ENCODE results near the gene PTAFR. TPM values are rescaled to one million over a fixed set of nuclear protein-coding genes. Genes with fewer than 3 reads are reported as not detected.

The PTAFR gene
- total RNA-seq, 5 donors from 2014 or later (not counting 1 experiment from before 2014, with no cell fraction given) = 0.37 to 3.8 (median 0.95) TPM

DNA sequence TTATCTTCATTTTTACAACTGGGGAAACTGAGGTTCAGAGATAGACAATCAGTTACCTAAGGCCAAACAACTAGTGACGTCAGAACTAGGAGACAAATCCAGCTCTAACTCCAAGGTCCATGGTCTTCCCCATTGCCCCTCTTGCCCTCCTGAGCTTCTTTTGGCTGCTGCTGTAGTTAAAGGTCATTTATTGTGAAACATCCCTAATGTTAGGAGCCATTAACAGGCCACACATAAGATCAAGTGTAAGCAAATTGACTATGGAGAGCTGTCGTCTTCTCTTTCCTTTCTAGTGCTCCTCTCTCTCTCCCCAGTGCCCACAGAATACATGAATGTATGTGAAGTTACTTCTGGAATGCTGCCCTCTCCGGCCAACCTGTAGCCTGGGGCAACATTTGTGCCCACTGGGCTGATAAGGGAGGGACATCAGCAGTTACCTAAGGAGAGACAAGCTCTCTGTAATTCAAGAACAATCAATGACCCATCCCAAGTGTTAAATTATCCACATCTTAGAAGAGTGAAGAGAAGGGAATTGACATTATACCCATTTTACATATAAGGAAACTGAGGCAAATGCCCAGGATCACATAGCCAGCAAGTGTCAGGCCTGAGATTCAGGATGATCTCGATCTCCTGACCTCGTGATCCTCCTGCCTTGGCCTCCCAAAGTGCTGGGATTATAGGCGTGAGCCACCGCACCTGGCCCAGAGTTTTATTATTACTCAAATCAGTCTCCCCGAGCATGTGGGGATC is 40.1 kb downstream of the PTAFR start:
- POLR2A ChIA-PET = interaction anchor here in 1 of 2 donors (0.6 kb wide), 1 partner anchor 166 kb away, joined by 4 read pairs; no protein-coding TSS in a partner anchor
- Histone ChIP-seq H3K27ac (ENCODE audit: low read length) (no peak overlapping the region), H3K36me3 (ENCODE audit: control insufficient read depth in 2 of 2, extremely low read depth in 1 of 2, insufficient read depth in 1 of 2, low read length in 1 of 2) (no peaks in the 10 kb centered on the region), H3K4me3 (ENCODE audit: control insufficient read depth in 1 of 2, extremely low read depth in 1 of 2, low read length in 1 of 2) (no peak overlapping the region), H3K4me1 (ENCODE audit: control insufficient read depth in 1 of 2, extremely low read depth in 1 of 2, insufficient read depth in 2 of 2, low read length in 2 of 2) (no peaks in the 10 kb centered on the region), H3K9me3 (no peaks in the 10 kb centered on the region), H3K27me3 (replicated peaks in 1 of 2; ENCODE audit: control insufficient read depth in 2 of 2, extremely low read depth in 1 of 2, insufficient read depth in 2 of 2, low read length in 1 of 2) (peaks cover 0 to 2% of the 10 kb centered on the region in 2 experiments)
- ATAC-seq (replicated peaks in 1 of 4) (no peak), DNase-seq (no peak)
- CTCF ChIA-PET = interaction anchor here in 1 of 2 donors (0.6 kb wide), 1 partner anchor 274 kb away, joined by 6 read pairs; no protein-coding TSS in a partner anchor
- H3K4me1 Mint-ChIP-seq = peaks cover 0 to 5% (median 0%) of the 10 kb centered on the region in 3 donors
- H3K27me3 Mint-ChIP-seq = peaks cover 3% of the 10 kb centered on the region in 2 donors
- H3K36me3 Mint-ChIP-seq = no peaks in the 10 kb centered on the region
- H3K9me3 Mint-ChIP-seq = no peaks in the 10 kb centered on the region
- WGBS (ENCODE audit: insufficient coverage) = 86% methylated on average over 1 of the region's 8 CpGs
- no peak overlapping the region for H3K27ac Mint-ChIP-seq
- H3K4me3 Mint-ChIP-seq = no peak overlapping the region

DNA sequence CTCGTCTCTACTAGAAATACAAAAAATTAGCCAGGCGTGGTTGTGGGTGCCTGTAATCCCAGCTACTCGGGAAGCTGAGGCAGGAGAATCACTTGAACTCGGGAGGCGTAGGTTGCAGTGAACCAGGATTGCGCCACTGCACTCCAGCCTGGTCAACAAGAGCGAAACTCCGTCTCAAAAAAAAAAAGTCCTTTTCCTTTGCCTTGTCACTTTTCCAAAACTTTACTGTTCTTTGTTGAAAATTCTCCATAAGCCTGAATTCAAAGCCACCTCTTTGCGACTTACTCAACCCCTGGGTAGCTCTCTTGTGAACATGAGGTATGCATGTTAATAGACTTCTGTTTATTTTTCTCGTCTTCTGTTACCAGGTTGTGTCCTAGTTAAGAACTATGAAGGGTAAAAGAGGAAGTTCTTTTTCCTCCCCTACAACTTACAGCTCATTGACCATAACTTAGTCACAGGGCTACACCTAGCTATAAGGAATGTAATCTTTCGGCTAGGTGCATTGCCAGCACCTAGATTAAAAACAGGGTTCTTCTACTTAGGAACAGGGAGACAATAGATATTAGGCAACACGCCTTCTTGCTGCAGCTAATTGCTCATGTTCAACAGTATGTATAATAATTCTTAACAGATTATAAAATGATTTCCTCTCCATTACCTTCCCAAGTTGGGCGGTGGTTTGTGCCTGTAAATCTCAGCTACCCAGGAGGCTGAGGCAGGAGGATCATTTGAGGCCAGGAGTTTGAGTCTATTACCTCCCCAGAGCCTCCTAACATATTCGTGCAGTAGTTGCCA is 40.9 kb downstream of the PTAFR start:
- no peak for DNase-seq
- no peak overlapping the region for H3K4me3 ChIP-seq (ENCODE audit: control insufficient read depth in 1 of 2, extremely low read depth in 1 of 2, low read length in 1 of 2)
- H3K4me1 ChIP-seq (ENCODE audit: control insufficient read depth in 1 of 2, extremely low read depth in 1 of 2, insufficient read depth in 2 of 2, low read length in 2 of 2) = no peaks in the 10 kb centered on the region
- Mint-ChIP-seq H3K27me3 (peaks cover 3% of the 10 kb centered on the region in 2 donors), H3K27ac (no peak overlapping the region), H3K4me3 (no peak overlapping the region), H3K36me3 (no peaks in the 10 kb centered on the region), H3K4me1 (peaks cover 0 to 5% (median 0%) of the 10 kb centered on the region in 3 donors), H3K9me3 (no peaks in the 10 kb centered on the region)
- no peaks in the 10 kb centered on the region for H3K36me3 ChIP-seq (ENCODE audit: control insufficient read depth in 2 of 2, extremely low read depth in 1 of 2, insufficient read depth in 1 of 2, low read length in 1 of 2)
- ChIA-PET CTCF (interaction anchor here in 1 of 2 donors (0.7 kb wide), 1 partner anchor 315 kb away, joined by 3 read pairs; no protein-coding TSS in a partner anchor), POLR2A (interaction anchor here in 1 of 2 donors (0.5 to 0.6 kb wide), 2 partner anchors 34 to 167 kb away, joined by 4 to 5 read pairs; no protein-coding TSS in a partner anchor)
- no peak for ATAC-seq (replicated peaks in 1 of 4)
- peaks cover 0 to 2% of the 10 kb centered on the region in 2 experiments for H3K27me3 ChIP-seq (replicated peaks in 1 of 2; ENCODE audit: control insufficient read depth in 2 of 2, extremely low read depth in 1 of 2, insufficient read depth in 2 of 2, low read length in 1 of 2)
- H3K27ac ChIP-seq (ENCODE audit: low read length) = no peak overlapping the region
- WGBS (ENCODE audit: insufficient coverage) = 90% methylated on average over 8 of the region's 14 CpGs
- no peaks in the 10 kb centered on the region for H3K9me3 ChIP-seq

DNA sequence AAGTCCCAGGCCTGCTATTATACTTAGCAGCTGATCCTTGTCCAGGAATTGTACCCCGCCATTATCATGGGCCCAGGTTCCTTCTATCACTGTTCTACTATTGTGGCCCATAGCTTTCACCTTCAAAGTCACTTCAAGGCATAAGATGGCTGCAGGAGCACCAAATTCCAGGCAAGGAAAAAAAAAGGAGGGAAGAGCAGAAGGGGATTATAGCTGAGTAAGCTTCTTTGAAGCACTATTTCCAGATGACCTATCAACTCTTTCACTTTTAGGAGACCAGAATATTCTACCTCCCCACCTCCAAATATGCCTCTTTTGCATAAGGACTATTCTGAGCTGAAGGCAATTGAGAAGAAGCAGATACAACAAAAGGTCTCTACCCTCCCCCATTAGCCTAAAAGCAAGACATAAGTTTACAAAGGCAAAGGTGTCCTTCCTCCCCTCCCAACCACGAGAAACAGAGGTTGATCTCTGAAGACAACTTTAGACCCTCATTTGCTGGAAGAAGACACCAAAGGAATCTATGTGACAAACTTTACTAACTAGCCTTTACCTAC is 41.8 kb downstream of the PTAFR start:
- Histone ChIP-seq H3K27ac (ENCODE audit: low read length) (no peak overlapping the region), H3K4me3 (ENCODE audit: control insufficient read depth in 1 of 2, extremely low read depth in 1 of 2, low read length in 1 of 2) (no peak overlapping the region), H3K9me3 (no peaks in the 10 kb centered on the region), H3K27me3 (replicated peaks in 1 of 2; ENCODE audit: control insufficient read depth in 2 of 2, extremely low read depth in 1 of 2, insufficient read depth in 2 of 2, low read length in 1 of 2) (no peaks in the 10 kb centered on the region), H3K4me1 (ENCODE audit: control insufficient read depth in 1 of 2, extremely low read depth in 1 of 2, insufficient read depth in 2 of 2, low read length in 2 of 2) (no peaks in the 10 kb centered on the region), H3K36me3 (ENCODE audit: control insufficient read depth in 2 of 2, extremely low read depth in 1 of 2, insufficient read depth in 1 of 2, low read length in 1 of 2) (no peaks in the 10 kb centered on the region)
- no peak for ATAC-seq (replicated peaks in 1 of 4)
- Mint-ChIP-seq H3K4me1 (peaks cover 0 to 5% (median 0%) of the 10 kb centered on the region in 3 donors), H3K27ac (no peak overlapping the region), H3K27me3 (peaks cover 3% of the 10 kb centered on the region in 2 donors), H3K4me3 (no peak overlapping the region), H3K36me3 (no peaks in the 10 kb centered on the region), H3K9me3 (no peaks in the 10 kb centered on the region)
- ChIA-PET POLR2A (no interaction called here), CTCF (interaction anchor here in 1 of 2 donors (0.7 kb wide), 1 partner anchor 316 kb away, joined by 3 read pairs; no protein-coding TSS in a partner anchor)
- DNase-seq = no peak
- WGBS (ENCODE audit: insufficient coverage) = no CpG with 5 or more reads among the region's 2 CpGs

DNA sequence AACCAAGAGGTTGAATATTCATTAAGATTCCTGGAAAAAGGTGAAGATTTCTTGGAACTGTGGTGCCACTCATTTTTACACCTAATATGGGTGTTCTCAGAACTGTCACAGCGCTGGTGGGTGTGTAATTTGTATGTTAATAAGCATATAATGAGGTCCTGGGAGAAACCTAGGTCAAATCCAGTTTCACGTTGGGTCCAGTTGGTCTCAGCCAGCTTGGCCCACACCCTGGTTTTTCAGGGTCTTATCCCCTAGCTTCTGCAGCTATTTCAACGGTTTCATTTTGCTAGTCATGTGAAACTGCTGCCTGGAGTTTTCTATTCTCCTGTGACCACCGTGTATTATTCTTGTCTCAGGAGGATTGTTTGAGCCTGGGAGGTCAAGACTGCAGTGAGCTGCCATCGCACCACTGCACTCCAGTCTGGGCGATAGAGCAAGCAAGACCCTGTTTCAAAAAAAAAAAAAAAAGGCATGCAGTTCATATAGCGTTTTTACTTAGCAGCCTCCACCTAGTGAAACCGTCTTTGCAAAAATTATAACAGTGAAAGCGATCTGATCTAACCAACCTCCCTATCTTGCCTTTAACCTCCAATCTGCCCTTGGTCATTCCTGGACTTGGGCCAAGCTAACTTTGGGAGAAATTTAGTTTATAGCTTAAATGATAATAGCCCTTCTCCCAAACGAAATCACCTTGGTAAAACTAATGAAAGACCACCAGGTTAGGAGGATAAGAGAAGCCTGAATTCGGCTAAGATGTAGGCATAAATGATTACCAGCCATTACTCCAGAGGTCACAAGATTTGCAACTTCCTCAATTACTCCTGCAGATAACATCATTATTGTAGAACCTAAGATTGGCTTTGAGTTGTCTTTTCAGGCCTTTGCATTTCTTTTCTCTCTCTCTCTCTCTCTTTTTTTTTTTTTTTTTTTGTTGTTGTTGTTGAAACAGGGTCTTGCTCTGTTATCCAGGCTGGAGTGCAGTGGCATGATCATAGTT is 44.0 kb downstream of the PTAFR start:
- H3K27me3 ChIP-seq (replicated peaks in 1 of 2; ENCODE audit: control insufficient read depth in 2 of 2, extremely low read depth in 1 of 2, insufficient read depth in 2 of 2, low read length in 1 of 2) = peaks cover 0 to 2% of the 10 kb centered on the region in 2 experiments
- no peak overlapping the region for H3K4me3 ChIP-seq (ENCODE audit: control insufficient read depth in 1 of 2, extremely low read depth in 1 of 2, low read length in 1 of 2)
- Mint-ChIP-seq H3K4me1 (peaks cover 0 to 3% (median 0%) of the 10 kb centered on the region in 3 donors), H3K4me3 (no peak overlapping the region), H3K27me3 (peaks cover 0 to 6% of the 10 kb centered on the region in 2 donors), H3K36me3 (no peaks in the 10 kb centered on the region), H3K9me3 (no peaks in the 10 kb centered on the region), H3K27ac (no peak overlapping the region)
- DNase-seq (no peak), ATAC-seq (replicated peaks in 1 of 4) (no peak)
- ChIA-PET CTCF (no interaction called here), POLR2A (no interaction called here)
- no peak overlapping the region for H3K27ac ChIP-seq (ENCODE audit: low read length)
- no peaks in the 10 kb centered on the region for H3K36me3 ChIP-seq (ENCODE audit: control insufficient read depth in 2 of 2, extremely low read depth in 1 of 2, insufficient read depth in 1 of 2, low read length in 1 of 2)
- H3K9me3 ChIP-seq = no peaks in the 10 kb centered on the region
- 77% methylated on average over 3 of the region's 11 CpGs for WGBS (ENCODE audit: insufficient coverage)
- H3K4me1 ChIP-seq (ENCODE audit: control insufficient read depth in 1 of 2, extremely low read depth in 1 of 2, insufficient read depth in 2 of 2, low read length in 2 of 2) = no peaks in the 10 kb centered on the region

DNA sequence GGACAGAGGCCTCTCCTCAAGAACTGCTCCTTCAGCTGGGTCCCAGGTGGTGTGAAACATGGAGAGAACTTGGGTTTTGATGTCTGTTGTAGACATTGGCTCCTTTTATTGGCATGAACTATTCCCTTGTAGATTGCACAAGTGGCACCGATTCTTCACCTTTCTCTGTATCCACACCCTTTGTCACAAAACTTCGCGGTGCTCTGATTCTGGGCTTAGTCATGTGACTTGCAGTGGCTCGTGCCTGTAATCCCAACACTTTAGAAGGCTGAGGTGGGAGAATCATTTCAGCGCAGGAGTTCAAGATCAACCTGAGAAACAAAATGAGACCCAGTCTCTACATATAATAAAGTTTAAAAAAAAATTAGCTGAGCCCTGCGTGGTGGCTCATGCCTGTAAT is 45.6 kb downstream of the PTAFR start:
- H3K27ac Mint-ChIP-seq = no peak overlapping the region

More for the DNA sequence above, 45.6 kb downstream of the PTAFR start:
- H3K27ac ChIP-seq (ENCODE audit: low read length) = no peak overlapping the region
- H3K9me3 Mint-ChIP-seq = no peaks in the 10 kb centered on the region
- ChIA-PET POLR2A (no interaction called here), CTCF (no interaction called here)
- WGBS (ENCODE audit: insufficient coverage) = no CpG with 5 or more reads among the region's 6 CpGs
- no peaks in the 10 kb centered on the region for H3K9me3 ChIP-seq
- H3K4me3 ChIP-seq (ENCODE audit: control insufficient read depth in 1 of 2, extremely low read depth in 1 of 2, low read length in 1 of 2) = no peak overlapping the region
- DNase-seq (no peak), ATAC-seq (replicated peaks in 1 of 4) (no peak)
- peaks cover 0 to 3% (median 0%) of the 10 kb centered on the region in 3 donors for H3K4me1 Mint-ChIP-seq
- no peaks in the 10 kb centered on the region for H3K36me3 ChIP-seq (ENCODE audit: control insufficient read depth in 2 of 2, extremely low read depth in 1 of 2, insufficient read depth in 1 of 2, low read length in 1 of 2)
- no peak overlapping the region for H3K4me3 Mint-ChIP-seq
- H3K36me3 Mint-ChIP-seq = no peaks in the 10 kb centered on the region
- H3K4me1 ChIP-seq (ENCODE audit: control insufficient read depth in 1 of 2, extremely low read depth in 1 of 2, insufficient read depth in 2 of 2, low read length in 2 of 2) = no peaks in the 10 kb centered on the region
- H3K27me3 Mint-ChIP-seq = peaks cover 6 to 15% of the 10 kb centered on the region in 2 donors
- peaks cover 0 to 2% of the 10 kb centered on the region in 2 experiments for H3K27me3 ChIP-seq (replicated peaks in 1 of 2; ENCODE audit: control insufficient read depth in 2 of 2, extremely low read depth in 1 of 2, insufficient read depth in 2 of 2, low read length in 1 of 2)
